OCI-LY7 (cell line): ENCODE data around the gene SPATA22. TPM values are rescaled to one million over a fixed set of nuclear protein-coding genes. Genes with fewer than 3 reads are reported as not detected.

Experiments
- BruUV-seq: library from RNA; stranded (reverse); fragments of 400-500 nt; replicated peaks from 2 replicates; lab custom pipeline; 2021; lab: Mats Ljungman, UMichigan
- CTCF ChIA-PET: fragments of 300-600 bp; sonication (Branson Sonifier 250); formaldehyde crosslinking; loops from one replicate; lab custom pipeline; 2022; ENCODE audit warnings: antibody characterized with exemption; ENCODE audit not compliant: unreplicated experiment; lab: Charles Lee
- POLR2A ChIA-PET: fragments of 300-600 bp; sonication (Branson Sonifier 250); formaldehyde crosslinking; loops from one replicate; lab custom pipeline; 2022; ENCODE audit warnings: antibody characterized with exemption; lab: Charles Lee
- DNase-seq: peaks from one replicate; pipeline ENCODE4 v3.0.0-alpha.2; 2015; ENCODE audit warnings: low spot score
- H2AFZ ChIP-seq: fragments of 200-600 bp; sonication (generic), shearing (Covaris generic); 2 replicates; pipeline ENCODE4 v1.6.1; 2014; ENCODE audit warnings: mild to moderate bottlenecking, antibody characterized with exemption, low read length, moderate library complexity
- H3K27ac ChIP-seq: fragments of 200-600 bp; sonication (generic); 2 replicates; pipeline ENCODE4 v1.5.1; 2014; ENCODE audit warnings: mixed run types, low read depth, mild to moderate bottlenecking, moderate library complexity, low read length, inconsistent platforms; ENCODE audit not compliant: poor library complexity, severe bottlenecking
- H3K36me3 ChIP-seq: fragments of 200-600 bp; sonication (generic); 2 replicates; pipeline ENCODE4 v1.6.1; 2014; ENCODE audit warnings: mild to moderate bottlenecking, antibody characterized with exemption, low read length, moderate library complexity, mixed read lengths; ENCODE audit not compliant: insufficient read depth
- H3K4me1 ChIP-seq: fragments of 200-600 bp; sonication (generic); 2 replicates; pipeline ENCODE4 v1.5.1; 2014; ENCODE audit warnings: mild to moderate bottlenecking, low read length; ENCODE audit not compliant: insufficient read depth, poor library complexity, severe bottlenecking
- H3K4me2 ChIP-seq: fragments of 200-600 bp; sonication (generic); 2 replicates; pipeline ENCODE4 v1.6.1; 2014; ENCODE audit warnings: mild to moderate bottlenecking, low read length
- H3K4me3 ChIP-seq: fragments of 200-600 bp; sonication (generic); 2 replicates; pipeline ENCODE4 v1.5.1; 2014; ENCODE audit warnings: mild to moderate bottlenecking, low read depth, low read length; ENCODE audit not compliant: poor library complexity, severe bottlenecking
- H3K79me2 ChIP-seq: fragments of 200-600 bp; sonication (generic); 2 replicates; pipeline ENCODE4 v1.6.1; 2016; ENCODE audit warnings: low read depth, mild to moderate bottlenecking, low read length, moderate library complexity, mixed read lengths; ENCODE audit not compliant: insufficient read depth
- H3K9me2 ChIP-seq: fragments of 200-600 bp; sonication (generic); 2 replicates; pipeline ENCODE4 v1.6.1; 2016; ENCODE audit warnings: mild to moderate bottlenecking, low read length, mixed read lengths; ENCODE audit not compliant: insufficient read depth
- H3K9me3 ChIP-seq: fragments of 200-600 bp; sonication (generic); 2 replicates; pipeline ENCODE4 v1.6.1; 2014; ENCODE audit warnings: mild to moderate bottlenecking, mixed run types, low read length, mixed read lengths
- H4K20me1 ChIP-seq: fragments of 200-600 bp; sonication (generic); 2 replicates; pipeline ENCODE4 v1.6.1; 2014; ENCODE audit warnings: mild to moderate bottlenecking, antibody characterized with exemption, low read length, moderate library complexity, mixed read lengths; ENCODE audit not compliant: insufficient read depth
- CTCF ChIP-seq: fragments of 200-600 bp; sonication (generic); conservative IDR thresholded peaks from 2 replicates; pipeline ENCODE4 v1.5.1; 2014; ENCODE audit warnings: mild to moderate bottlenecking, antibody characterized with exemption, low read length, moderate library complexity, mixed read lengths
- EZH2phosphoT487 ChIP-seq: fragments of 200-600 bp; sonication (generic); IDR thresholded peaks from 2 replicates; pipeline ENCODE4 v1.6.1; 2018; ENCODE audit warnings: low read depth, borderline replicate concordance, mild to moderate bottlenecking, mixed run types, antibody characterized with exemption, low read length, moderate library complexity, mixed read lengths
- intact Hi-C: fragments of 100-400 bp; cut with micrococcal nuclease; formaldehyde crosslinking; loops from one replicate; pipeline ENCODE4 v1.10.0; 2022; ENCODE audit not compliant: unreplicated experiment
- total RNA-seq, 2 experiments: library from RNA; depleted of rRNA in 1 of 2; stranded (reverse); fragments of >200 nt in 1 of 2; shearing (Covaris generic) in 1 of 2; gene quantifications; 2 replicates each; pipeline ENCODE4 v1.2.3, GENCODE V29; 2014 to 2022

The SPATA22 gene
- total RNA-seq, 2 experiments from 2014 or later: not detected

DNA sequence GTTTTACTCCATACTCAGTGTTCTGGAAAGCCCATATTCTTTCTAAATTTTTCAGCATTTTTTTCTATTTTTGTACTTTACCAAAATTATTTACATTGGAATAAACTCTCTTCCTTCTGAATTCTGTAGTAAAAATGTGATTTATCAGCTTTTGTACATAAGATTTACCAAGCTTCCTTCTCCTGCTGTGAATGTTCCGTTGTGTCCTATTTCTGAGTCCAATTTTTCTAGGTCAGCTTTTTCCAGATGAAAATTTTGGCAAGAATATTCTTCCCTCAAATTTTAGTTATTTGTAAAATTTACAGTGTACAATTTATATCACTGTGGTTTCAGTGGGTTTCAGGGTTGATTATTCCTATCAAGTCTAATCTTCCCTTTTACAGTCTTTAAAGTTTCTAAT is 31.7 kb upstream of the SPATA22 start:
- ChIA-PET POLR2A (no interaction called here), CTCF (no interaction called here)
- H3K4me2 ChIP-seq: no peak overlapping the region
- H3K27ac ChIP-seq: no peak overlapping the region
- intact Hi-C loops: no loop called here
- H3K9me3 ChIP-seq: no peaks in the 10 kb centered on the region
- H3K4me3 ChIP-seq: no peak overlapping the region
- no peak for DNase-seq
- TF ChIP-seq EZH2phosphoT487 (no peak), CTCF (no peak)
- no peaks in the 10 kb centered on the region for H4K20me1 ChIP-seq
- H3K4me1 ChIP-seq: no peaks in the 10 kb centered on the region
- no peaks in the 10 kb centered on the region for H3K9me2 ChIP-seq
- BruUV-seq: no TSS peak
- no peak overlapping the region for H2AFZ ChIP-seq
- no peaks in the 10 kb centered on the region for H3K36me3 ChIP-seq
- H3K79me2 ChIP-seq: no peaks in the 10 kb centered on the region

GRCh38 chr17:3502466-3502865 is 30.8 kb upstream of the SPATA22 start:
- Histone ChIP-seq H3K4me2 (no peak overlapping the region), H3K9me2 (no peaks in the 10 kb centered on the region), H3K79me2 (no peaks in the 10 kb centered on the region), H4K20me1 (no peaks in the 10 kb centered on the region), H3K4me1 (no peaks in the 10 kb centered on the region), H3K36me3 (no peaks in the 10 kb centered on the region), H3K27ac (no peak overlapping the region), H3K9me3 (no peaks in the 10 kb centered on the region), H2AFZ (no peak overlapping the region), H3K4me3 (no peak overlapping the region)
- no TSS peak for BruUV-seq
- ChIA-PET CTCF (no interaction called here), POLR2A (no interaction called here)
- intact Hi-C loops: no loop called here
- no peak for DNase-seq
- no peak for TF ChIP-seq EZH2phosphoT487
- no peak for TF ChIP-seq CTCF

DNA sequence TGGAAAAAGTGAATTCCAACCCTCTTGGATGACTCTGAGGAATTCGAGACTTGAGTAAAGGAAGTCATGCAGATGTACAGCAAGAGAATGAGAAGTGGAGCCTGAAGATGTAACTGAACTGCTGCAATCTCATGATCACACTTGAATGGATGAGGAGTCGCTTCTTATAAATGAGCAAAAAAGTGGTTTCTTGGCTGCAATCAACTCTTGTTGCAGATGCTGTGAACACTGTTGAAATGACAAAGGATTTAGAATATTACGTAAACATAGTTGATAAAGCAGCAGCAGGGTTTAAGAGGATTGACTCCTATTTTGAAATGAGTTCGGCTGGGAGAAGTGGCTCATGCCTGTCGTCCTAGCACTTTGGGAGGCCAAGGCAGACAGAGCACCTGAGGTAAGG is 29.7 kb upstream of the SPATA22 start:
- H3K36me3 ChIP-seq: no peaks in the 10 kb centered on the region
- no peaks in the 10 kb centered on the region for H3K4me1 ChIP-seq
- ChIA-PET CTCF (no interaction called here), POLR2A (no interaction called here)
- H3K9me2 ChIP-seq: no peaks in the 10 kb centered on the region
- no TSS peak for BruUV-seq
- intact Hi-C loops: no loop called here
- no peak overlapping the region for H3K27ac ChIP-seq
- H3K79me2 ChIP-seq: no peaks in the 10 kb centered on the region
- no peaks in the 10 kb centered on the region for H4K20me1 ChIP-seq
- no peak overlapping the region for H3K4me2 ChIP-seq
- H3K4me3 ChIP-seq: no peak overlapping the region
- H2AFZ ChIP-seq: no peak overlapping the region
- no peaks in the 10 kb centered on the region for H3K9me3 ChIP-seq
- TF ChIP-seq EZH2phosphoT487 (no peak), CTCF (no peak)
- DNase-seq: no peak
